HG02623 (cell line): ENCODE measurements around the gene AIDA.
"Not testable (repeated sequence)": the region's sequence is repeated elsewhere in the genome, so short reads cannot be mapped to it uniquely, and the experiment has no call there.

ENCODE experiments used
- ATAC-seq: cut with Tn5 transposase; IDR thresholded peaks from one replicate; pipeline ENCODE4 v1.9.1; 2021; ENCODE audit warnings: moderate library complexity; ENCODE audit not compliant: unreplicated experiment

Gene AIDA, protein sequence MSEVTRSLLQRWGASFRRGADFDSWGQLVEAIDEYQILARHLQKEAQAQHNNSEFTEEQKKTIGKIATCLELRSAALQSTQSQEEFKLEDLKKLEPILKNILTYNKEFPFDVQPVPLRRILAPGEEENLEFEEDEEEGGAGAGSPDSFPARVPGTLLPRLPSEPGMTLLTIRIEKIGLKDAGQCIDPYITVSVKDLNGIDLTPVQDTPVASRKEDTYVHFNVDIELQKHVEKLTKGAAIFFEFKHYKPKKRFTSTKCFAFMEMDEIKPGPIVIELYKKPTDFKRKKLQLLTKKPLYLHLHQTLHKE

GRCh38 chr1:222712253-222713090 lies at the start of gene AIDA, which contains the start of gene BROX:
AIDA (minus strand) TSS chr1:222712491; CDS start chr1:222712317, 174 bp downstream.
BROX (plus strand) TSS chr1:222712564; CDS start chr1:222715700, 3,136 bp downstream.
- peak; percentile 71 for ATAC-seq

DNA sequence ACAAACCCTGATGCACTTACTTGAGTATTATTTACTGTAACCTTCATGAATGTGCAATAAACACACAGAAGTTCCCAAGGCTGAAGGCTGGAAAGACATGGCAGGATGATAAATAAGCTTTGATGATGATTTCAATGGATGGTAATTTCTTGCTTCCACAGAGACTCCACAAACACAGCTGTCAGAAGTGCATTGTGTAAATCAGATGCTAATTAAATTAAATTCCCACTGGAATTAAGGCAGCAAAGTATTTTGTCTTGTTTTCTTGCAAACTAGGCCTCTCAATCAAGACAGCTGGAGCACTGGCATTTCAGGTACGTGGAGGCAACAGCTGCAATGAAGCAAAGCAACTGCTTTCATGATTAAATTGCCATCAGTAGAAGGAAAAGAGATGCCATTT lies 48.8 kb upstream of the AIDA start:
- ATAC-seq, result no peak

GRCh38 chr1:222759451-222760035 lies 47.3 kb upstream of the AIDA start:
- no peak for ATAC-seq

- ATAC-seq, result no peak
These were observed 45.5 kb upstream of the AIDA start for GRCh38 chr1:222757646-222758268.

- ATAC-seq, result no peak
These were observed 42.3 kb upstream of the AIDA start for GRCh38 chr1:222754366-222755139.

DNA sequence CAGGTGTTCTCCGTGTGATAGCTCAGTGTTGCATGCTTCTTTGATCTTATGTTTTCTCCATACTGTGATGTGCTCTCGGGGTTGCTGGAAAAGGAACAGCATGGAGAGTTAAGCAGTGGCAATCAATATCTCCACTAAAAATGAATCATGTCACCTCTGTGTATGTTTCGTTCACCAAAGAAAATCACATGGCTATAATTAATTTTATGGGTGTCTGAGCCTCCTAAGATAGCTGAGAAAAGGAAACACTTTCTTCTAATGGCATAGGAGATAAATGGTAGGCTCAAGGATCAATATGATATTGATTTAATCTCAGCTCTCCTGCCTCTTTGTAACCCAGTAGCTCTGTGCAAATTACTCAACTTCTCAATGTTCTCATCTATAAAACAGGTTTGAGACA lies 39.0 kb upstream of the AIDA start:
- no peak for ATAC-seq

DNA sequence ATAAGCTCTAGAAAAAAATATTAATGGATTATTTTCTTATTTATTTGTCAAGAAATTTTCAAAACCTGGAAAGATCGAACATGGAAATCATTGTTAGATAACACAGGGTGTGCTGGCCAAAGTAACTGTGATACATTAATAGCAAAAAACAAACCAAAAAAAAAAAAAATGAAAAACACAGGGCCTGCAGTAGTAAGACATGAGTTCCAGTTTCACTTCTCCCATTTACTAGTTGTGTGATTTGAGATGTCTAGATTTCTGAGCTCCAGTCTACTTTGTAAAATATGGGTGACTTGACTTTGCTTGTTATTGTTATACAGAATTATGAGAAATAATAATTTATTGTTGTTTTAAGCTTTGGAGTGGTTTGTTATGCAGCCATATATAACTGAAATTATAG lies 38.4 kb upstream of the AIDA start:
- peak; percentile 85 for ATAC-seq

- ATAC-seq, result no peak
These were observed 37.6 kb upstream of the AIDA start for GRCh38 chr1:222749927-222750326.

- ATAC-seq, result not testable (repeated sequence)
These were observed 29.6 kb upstream of the AIDA start for GRCh38 chr1:222741630-222742457.

DNA sequence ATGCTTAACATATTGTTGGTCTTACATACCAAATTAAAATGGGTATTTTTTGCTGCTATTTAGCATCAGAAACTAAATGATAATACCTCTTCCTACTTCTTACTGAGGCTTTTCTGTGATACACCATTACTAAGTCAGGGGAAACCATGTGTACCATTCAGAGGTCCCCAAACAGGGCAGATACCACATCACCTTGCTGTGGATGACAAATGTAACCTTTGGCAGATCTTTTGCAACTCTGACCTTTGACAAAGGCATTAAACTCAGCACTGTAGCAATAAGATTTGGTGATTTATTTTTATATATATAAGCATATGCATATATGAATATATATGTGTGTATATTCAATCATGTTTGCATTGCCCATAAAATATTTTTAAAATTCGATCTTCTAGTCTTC lies 27.6 kb upstream of the AIDA start:
- ATAC-seq, result no peak

- ATAC-seq, result no peak
These were observed 27.2 kb upstream of the AIDA start for GRCh38 chr1:222739465-222739864.

GRCh38 chr1:222736972-222737371 lies 24.7 kb upstream of the AIDA start, which contains the start of gene FAM177B:
FAM177B (plus strand) TSS chr1:222737202; CDS start chr1:222746546, 9,344 bp downstream.
- ATAC-seq, result no peak

GRCh38 chr1:222736470-222736869 lies 24.2 kb upstream of the AIDA start:
- ATAC-seq, result no peak

DNA sequence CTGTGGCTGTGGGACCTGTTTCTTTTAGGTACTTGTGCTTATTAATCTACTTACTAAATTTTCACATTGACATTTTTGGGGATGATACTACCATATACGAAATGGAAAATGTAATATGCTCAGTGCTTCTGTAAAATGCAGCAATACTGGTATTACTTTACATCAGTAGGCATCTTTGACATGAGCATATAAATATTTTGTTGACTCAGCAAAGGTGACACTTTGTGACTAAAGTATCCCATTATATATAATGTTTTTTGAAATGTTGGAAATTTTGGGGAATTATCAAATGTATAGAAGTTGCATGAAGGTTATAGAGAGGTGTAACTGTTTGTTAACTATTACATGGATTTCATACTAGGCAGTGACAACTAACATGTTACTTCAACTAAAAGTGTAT lies 22.4 kb upstream of the AIDA start:
- no peak for ATAC-seq

- peak; percentile 94 for ATAC-seq
These were observed 20.2 kb upstream of the AIDA start for GRCh38 chr1:222732216-222733159.

- ATAC-seq, result no peak
These were observed 18.6 kb upstream of the AIDA start for GRCh38 chr1:222730866-222731265.

DNA sequence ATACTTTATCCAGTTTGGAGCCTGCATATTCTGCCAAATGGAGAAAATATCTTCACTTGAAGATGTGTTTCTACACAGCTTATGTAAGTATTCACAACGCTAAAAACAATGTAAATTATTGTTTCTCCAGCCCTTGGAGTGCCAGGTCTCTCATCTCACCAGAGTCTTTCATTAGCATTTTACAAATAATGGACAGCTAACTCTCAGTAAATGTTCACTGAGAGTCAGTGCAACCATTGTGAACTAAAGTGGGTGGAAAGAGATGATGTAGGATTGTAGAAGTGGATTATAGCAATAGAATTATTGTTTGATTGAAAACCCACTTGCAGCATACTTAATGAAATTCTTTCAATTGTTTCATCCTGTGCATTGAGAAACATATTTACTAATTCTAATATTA lies 16.5 kb upstream of the AIDA start:
- no peak for ATAC-seq

GRCh38 chr1:222716393-222716792 lies 4.1 kb upstream of the AIDA start:
- no peak for ATAC-seq
